ENCODE data around the gene IRX4.

DNA sequence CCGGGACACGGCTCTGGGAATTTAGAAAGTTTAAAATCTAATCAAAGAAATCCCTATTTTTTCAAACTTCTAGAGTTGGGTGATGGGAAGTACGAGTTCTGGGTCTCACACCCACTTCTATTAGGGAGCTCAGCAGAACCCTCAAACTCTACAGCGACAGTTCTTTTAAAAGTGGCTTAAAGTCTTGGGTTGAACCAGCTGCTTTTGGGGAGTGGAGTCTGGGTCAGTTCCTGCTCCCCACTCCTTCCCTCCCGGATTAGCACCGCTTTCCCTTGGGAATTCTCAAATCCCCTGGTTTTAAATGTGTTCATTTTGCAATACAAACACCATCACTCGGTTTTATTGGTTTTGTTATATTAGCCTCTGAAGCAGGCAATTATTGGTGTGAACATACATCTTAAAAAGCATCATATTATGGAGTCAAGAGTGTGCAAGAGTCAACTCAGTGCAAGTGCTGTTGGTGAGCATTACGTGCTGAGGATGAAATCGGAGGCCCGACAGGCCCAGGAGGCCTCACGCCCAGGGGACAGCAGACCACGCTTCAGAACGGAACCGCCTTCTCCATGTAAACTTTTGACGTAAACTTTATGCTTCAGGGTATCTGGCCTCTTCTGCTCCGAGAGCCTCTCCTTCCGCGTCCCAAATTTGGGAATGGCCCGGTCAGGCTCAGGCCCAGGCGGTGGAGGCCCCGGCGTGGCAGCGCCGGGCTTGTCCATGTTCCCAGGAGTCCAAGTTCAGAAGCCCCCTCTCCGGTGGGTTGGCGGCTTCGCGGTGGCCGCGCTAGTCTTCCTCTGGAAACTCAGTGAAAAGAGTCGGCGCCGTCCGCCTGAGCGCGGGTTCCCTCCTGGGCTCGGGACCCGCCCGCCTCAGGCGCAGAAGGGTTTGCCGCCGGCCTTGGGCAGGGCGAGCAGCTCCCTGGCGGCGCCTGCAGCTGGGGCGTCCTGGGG is 5.3 kb downstream of the IRX4 start:
- TF ChIP-seq EP300 (IDR thresholded peaks at IDR 0.05; ENCODE audit: borderline replicate concordance) (no peak), CREB1 (IDR thresholded peaks at IDR 0.05; ENCODE audit: low read depth) (no peak), CEBPB (IDR thresholded peaks at IDR 0.05) (no peak), RAD21 (IDR thresholded peaks at IDR 0.05; ENCODE audit: low read depth) (no peak), YY1 (IDR thresholded peaks at IDR 0.05; ENCODE audit: low read depth) (no peak), EGR1 (IDR thresholded peaks at IDR 0.05) (no peak), ZBTB7A (IDR thresholded peaks at IDR 0.05; ENCODE audit: low read depth) (no peak), TAF1 (IDR thresholded peaks at IDR 0.05; ENCODE audit: low read depth) (no peak), TCF12 (IDR thresholded peaks at IDR 0.05; ENCODE audit: low read depth) (no peak), FOXM1 (IDR thresholded peaks at IDR 0.05; ENCODE audit: borderline replicate concordance, low read depth) (no peak)
- TF ChIP-seq, protein P1, sequence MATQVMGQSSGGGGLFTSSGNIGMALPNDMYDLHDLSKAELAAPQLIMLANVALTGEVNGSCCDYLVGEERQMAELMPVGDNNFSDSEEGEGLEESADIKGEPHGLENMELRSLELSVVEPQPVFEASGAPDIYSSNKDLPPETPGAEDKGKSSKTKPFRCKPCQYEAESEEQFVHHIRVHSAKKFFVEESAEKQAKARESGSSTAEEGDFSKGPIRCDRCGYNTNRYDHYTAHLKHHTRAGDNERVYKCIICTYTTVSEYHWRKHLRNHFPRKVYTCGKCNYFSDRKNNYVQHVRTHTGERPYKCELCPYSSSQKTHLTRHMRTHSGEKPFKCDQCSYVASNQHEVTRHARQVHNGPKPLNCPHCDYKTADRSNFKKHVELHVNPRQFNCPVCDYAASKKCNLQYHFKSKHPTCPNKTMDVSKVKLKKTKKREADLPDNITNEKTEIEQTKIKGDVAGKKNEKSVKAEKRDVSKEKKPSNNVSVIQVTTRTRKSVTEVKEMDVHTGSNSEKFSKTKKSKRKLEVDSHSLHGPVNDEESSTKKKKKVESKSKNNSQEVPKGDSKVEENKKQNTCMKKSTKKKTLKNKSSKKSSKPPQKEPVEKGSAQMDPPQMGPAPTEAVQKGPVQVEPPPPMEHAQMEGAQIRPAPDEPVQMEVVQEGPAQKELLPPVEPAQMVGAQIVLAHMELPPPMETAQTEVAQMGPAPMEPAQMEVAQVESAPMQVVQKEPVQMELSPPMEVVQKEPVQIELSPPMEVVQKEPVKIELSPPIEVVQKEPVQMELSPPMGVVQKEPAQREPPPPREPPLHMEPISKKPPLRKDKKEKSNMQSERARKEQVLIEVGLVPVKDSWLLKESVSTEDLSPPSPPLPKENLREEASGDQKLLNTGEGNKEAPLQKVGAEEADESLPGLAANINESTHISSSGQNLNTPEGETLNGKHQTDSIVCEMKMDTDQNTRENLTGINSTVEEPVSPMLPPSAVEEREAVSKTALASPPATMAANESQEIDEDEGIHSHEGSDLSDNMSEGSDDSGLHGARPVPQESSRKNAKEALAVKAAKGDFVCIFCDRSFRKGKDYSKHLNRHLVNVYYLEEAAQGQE (IDR thresholded peaks at IDR 0.05; ENCODE audit: low read depth), result no peak
- TF ChIP-seq, protein P2, sequence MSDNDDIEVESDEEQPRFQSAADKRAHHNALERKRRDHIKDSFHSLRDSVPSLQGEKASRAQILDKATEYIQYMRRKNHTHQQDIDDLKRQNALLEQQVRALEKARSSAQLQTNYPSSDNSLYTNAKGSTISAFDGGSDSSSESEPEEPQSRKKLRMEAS (IDR thresholded peaks at IDR 0.05), result no peak
- TF ChIP-seq, protein P3, sequence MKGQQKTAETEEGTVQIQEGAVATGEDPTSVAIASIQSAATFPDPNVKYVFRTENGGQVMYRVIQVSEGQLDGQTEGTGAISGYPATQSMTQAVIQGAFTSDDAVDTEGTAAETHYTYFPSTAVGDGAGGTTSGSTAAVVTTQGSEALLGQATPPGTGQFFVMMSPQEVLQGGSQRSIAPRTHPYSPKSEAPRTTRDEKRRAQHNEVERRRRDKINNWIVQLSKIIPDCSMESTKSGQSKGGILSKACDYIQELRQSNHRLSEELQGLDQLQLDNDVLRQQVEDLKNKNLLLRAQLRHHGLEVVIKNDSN (IDR thresholded peaks at IDR 0.05), result no peak
